GM18499 (cell line): ENCODE measurements around the gene PANK2.
"Not testable (repeated sequence)": the region's sequence is repeated elsewhere in the genome, so short reads cannot be mapped to it uniquely, and the experiment has no call there.

Source experiments
- ATAC-seq: cut with Tn5 transposase; IDR thresholded peaks from one replicate; pipeline ENCODE4 v1.9.1; 2021; ENCODE audit warnings: moderate number of reproducible peaks; ENCODE audit not compliant: insufficient read depth, unreplicated experiment

The PANK2 gene

DNA sequence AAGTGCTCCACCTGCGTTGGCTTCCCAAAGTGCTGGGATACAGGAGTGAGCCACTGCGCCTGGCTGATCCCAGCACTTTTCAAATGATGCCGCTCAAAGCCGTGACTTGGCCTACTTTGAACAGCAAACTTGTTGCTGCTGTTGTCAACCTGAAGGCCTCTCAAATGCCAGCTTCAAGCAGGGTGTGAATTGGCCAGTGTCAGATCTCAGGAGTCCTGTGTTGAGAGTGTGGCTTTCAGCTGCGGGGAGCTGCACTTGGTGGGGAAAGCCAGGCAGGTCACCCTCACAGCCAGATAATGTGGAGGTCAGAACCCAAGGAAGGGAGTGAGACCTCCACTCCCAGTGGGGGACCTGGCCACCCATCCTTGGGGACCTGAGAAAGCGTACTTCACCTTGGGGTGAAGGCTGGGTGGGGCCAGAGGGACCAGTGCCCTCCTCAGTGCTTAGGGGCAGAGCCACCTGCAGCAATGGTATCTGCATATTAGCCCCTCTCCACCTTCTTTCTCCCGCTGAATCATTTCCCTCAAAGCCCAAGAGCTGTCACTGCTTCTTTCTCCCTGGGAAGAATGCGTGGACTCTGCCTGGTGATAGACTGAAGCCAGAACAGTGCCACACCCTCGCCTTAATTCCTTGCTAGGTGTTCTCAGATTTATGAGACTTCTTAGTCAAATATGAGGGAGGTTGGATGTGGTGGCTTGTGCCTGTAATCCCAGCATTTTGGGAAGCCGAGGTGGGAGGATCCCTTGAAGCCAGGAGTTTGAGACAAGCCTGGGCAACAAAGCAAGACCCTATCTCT is 19.1 kb upstream of the PANK2 start:
- ATAC-seq, result no peak

GRCh38 chr20:3871550-3872265 is 17.5 kb upstream of the PANK2 start:
- ATAC-seq, result no peak

GRCh38 chr20:3873507-3873906 is 15.7 kb upstream of the PANK2 start:
- no peak for ATAC-seq

- no peak for ATAC-seq
Observed at GRCh38 chr20:3874194-3874844, 14.9 kb upstream of the PANK2 start.

- ATAC-seq, result no peak
Observed at GRCh38 chr20:3875378-3875974, 13.7 kb upstream of the PANK2 start.

- ATAC-seq, result no peak
Observed at GRCh38 chr20:3876000-3876399, 13.2 kb upstream of the PANK2 start.

GRCh38 chr20:3876676-3877075 is 12.5 kb upstream of the PANK2 start:
- no peak for ATAC-seq

DNA sequence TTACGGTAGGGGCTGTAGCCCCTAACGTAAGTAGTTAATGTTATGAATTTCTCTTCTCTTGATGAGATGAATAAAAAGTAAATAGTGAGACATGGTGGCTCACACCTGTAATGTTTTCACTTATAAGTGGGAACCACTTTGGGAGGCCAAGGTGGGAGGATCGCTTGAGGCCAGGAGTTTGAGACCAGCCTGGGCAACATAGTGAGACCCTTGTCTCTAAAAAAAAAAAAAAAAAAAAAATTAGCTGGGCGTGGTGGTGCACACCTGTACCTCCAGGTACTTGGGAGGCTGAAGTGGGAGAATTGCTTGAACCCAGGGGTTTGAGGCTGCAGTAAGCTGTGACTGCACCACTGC is 10.3 kb upstream of the PANK2 start:
- not testable (repeated sequence) for ATAC-seq

- no peak for ATAC-seq
Observed at GRCh38 chr20:3885715-3886114, 3.5 kb upstream of the PANK2 start.

DNA sequence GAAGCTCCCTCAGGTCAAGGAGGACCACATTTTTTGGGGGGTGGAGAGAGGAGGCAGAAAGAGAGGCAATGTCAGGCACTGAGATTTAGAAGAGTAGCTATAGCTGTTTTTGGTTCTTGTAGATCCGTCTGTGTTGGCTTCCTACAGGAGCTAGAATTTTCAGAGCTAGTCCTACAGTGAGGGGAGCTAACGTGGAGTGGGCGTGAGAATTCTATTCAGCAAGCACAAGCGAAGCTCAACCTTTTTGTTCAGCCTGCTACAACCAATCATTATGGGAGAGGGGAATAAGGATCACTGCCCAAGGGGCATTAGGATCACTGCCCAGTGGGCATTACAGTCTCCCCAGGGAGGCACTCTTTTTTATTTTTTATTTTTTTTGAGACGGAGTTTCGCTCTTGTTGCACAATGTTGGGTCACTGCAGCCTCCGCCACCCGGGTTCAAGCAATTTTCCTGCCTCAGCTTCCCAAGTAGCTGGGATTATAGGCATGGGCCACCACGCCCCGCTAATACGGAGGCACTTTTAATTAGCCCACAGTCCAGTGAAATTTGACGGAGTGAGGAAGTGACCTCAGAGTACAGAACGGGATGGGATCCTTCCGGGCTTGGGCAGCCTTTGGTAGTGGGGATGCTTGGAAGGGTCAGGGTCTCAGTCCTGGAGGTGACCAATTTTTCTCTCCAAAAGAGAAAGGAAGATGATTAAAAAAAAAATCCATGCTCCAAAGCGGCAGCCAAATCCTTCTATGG is 1.1 kb upstream of the PANK2 start:
- ATAC-seq, result no peak

DNA sequence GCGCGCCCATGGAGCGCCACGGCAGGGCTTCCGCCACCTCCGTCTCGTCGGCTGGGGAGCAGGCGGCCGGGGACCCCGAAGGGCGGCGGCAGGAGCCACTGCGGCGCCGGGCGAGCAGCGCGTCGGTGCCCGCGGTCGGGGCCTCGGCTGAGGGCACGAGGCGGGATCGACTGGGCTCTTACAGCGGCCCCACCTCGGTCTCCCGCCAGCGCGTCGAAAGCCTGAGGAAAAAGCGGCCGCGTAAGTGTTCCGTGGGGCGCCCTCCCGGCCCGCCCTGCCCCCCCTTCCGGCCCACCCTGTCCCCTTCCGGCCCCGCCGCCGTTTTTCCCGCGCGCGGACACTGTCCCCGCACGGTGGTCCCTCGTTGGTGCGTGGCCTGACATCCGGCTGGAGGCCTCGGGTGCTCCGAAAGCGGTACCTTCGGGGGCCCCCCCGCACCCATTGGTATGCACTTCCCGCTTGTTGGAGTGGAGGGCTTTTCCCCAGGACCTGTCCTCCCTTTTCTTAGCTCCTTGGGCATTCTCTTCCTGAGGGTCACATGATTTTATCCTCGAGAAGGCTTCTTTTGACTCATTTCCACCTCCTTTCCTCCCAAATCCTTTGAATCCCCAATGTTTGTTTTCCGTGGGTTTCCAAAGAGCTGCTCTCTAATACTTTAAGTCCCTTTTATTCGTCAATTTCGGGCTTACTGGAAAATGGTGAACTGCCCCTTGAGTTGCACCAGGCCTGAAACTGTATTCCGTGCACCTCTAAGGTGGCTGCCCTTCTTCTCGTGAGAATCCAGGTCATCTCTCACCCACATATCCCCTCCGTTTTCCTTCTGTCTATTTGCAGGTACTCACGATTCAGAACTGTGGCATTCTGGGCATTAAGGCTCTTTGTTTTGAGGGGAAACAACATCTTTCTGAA is 556 bp downstream of the PANK2 start:
- ATAC-seq, result no peak

DNA sequence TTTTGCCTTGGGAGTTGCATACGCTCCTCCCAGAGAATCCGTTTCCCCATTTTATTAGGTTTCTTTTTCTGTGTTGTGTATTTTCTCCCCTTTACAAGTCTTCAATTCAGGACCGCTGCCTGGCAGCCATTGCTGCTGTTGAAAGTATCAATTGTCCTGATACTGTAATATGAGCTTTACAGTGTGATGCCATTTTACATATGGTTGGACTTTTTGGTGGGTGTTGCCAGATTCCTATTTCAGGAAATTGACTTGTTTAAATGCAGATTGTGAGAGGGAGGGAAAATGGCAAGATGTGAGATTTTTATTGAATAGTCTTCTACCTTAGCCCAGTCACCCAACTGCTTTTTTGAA is 1.2 kb downstream of the PANK2 start:
- no peak for ATAC-seq

- ATAC-seq, result no peak
Observed at GRCh38 chr20:3890999-3891929, 2.1 kb downstream of the PANK2 start.

DNA sequence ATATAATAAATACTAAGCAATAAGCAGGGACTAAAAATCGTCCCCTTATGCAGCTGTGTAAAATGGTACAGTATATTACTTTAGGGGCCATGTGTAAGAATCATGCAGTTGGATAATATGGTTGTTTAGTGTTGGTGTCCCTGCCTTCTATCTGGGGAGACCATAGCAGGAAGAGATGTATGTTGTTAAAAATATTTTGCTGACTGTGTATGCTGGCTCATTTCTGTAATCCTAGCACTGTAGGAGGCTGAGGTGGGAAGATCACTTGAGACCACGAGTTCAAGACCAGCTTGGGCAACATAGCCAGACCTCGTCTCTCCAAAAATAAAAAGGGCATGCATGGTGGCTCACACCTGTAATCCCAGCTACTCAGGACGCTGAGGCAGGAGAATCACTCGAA is 5.6 kb downstream of the PANK2 start:
- no peak for ATAC-seq

- no peak for ATAC-seq
Observed at GRCh38 chr20:3896302-3896701, 7.1 kb downstream of the PANK2 start.

DNA sequence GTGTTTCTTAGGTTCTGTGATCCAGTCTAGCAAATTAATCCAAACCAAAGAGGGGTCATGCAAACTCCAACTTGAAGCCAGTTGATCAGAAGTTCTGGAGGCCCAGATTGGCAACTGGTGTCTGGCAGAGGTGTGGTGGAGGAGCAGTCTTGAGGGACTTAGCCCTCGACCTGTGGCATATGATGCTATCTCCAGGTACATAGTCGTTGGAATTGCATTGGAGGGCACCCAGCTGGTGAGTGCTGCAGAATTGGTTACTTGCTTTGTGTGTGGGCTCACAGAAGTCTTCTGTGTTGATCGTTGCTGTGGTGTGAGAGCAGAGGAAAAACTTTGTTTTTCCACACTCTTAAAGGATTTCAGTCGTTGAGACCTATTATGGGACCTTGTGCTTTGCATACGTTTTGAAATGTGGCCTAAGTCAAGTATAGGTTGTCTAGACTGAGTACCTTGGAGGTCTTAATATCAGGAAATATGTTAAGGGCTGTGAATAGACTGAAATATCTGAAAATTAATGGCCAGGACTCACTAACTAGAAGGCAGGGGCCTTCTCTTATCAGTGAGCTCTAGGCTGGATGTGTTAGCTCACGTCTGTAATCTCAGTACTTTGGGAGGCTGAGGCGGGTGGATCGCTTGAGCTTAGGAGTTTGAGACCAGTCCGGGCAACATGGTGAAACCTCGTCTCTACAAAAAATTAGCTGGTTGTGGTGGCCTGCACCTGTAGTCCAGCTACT is 7.8 kb downstream of the PANK2 start:
- ATAC-seq, result no peak

DNA sequence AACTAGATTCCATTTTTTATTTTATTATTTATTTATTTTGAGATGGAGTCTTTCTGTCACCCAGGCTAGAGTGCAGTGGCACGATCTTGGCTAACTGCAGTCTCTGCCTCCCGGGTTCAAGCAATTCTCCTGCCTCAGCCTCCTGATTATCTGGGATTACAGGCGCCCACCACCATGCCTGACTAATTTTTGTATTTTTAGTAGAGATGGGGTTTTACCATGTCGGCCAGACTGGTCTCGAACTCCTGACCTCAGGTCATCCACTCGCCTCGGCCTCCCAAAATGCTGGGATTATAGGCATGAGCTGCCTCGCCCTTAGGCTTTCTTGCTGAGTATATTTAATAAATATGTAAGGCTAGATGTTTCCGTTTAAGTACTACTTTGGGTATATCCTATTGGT is 9.0 kb downstream of the PANK2 start:
- ATAC-seq, result not testable (repeated sequence)

DNA sequence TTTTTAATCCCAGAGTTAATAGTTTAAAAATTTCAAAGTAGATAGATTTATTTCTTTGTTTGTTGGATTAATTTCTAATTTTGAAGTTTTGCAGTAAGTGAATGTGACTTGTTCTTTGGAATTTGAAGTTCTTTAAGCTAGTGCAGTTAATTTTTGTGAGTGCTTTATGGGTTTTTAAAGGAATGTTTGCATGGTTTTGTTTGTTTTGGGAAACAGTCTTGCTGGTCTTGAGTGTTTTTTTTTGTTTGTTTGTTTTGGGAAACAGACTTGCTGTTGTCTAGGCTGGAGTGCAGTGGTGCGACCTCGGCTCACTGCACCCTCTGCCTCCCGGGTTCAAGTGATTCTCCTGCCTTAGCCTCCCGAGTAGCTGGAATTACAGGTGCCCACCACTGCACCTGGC is 9.5 kb downstream of the PANK2 start:
- ATAC-seq, result no peak
